Measurements from ENCODE around the gene RPP21.
A peak's percentile ranks its signal among the peaks of the same experiment; 100 is the strongest.

The RPP21 gene

GRCh38 chr6:30341218-30341617, 3.7 kb upstream of the RPP21 start:
- H3K9ac ChIP-seq (ENCODE audit: low read length) = no peak overlapping the region
- H3K4me1 ChIP-seq (ENCODE audit: low read length) = peaks cover 4% of the 10 kb centered on the region; the same call in 1 of the 2 replicates
- H3K4me2 ChIP-seq (ENCODE audit: low read length) = no peak overlapping the region
- H3K27me3 ChIP-seq (ENCODE audit: low read depth, low read length) = no peaks in the 10 kb centered on the region
- H2AFZ ChIP-seq (ENCODE audit: low read depth, low read length) = no peak overlapping the region
- H3K79me2 ChIP-seq (ENCODE audit: low read length) = no peaks in the 10 kb centered on the region
- H4K20me1 ChIP-seq (ENCODE audit: insufficient read depth, low read length) = no peaks in the 10 kb centered on the region
- H3K9me3 ChIP-seq (ENCODE audit: insufficient read depth, low read length) = no peaks in the 10 kb centered on the region
- no peak overlapping the region for H3K27ac ChIP-seq (ENCODE audit: low read length)
- H3K4me3 ChIP-seq (ENCODE audit: low read length) = no peak overlapping the region
- TF ChIP-seq CTCF (IDR thresholded peaks at IDR 0.05; ENCODE audit: low read depth, low read length) = no peak
- TF ChIP-seq EZH2phosphoT487 (IDR thresholded peaks at IDR 0.05; ENCODE audit: low read depth) = no peak
- no peaks in the 10 kb centered on the region for H3K36me3 ChIP-seq (replicated peaks; ENCODE audit: low read depth, low read length)

GRCh38 chr6:30341728-30342127, 3.2 kb upstream of the RPP21 start:
- Histone ChIP-seq H3K36me3 (replicated peaks; ENCODE audit: low read depth, low read length) (peaks cover 4% of the 10 kb centered on the region), H3K79me2 (ENCODE audit: low read length) (no peaks in the 10 kb centered on the region), H3K27me3 (ENCODE audit: low read depth, low read length) (no peaks in the 10 kb centered on the region), H3K27ac (ENCODE audit: low read length) (no peak overlapping the region), H3K9ac (ENCODE audit: low read length) (no peak overlapping the region), H2AFZ (ENCODE audit: low read depth, low read length) (no peak overlapping the region), H3K4me3 (ENCODE audit: low read length) (no peak overlapping the region), H3K4me1 (ENCODE audit: low read length) (peaks cover 4% of the 10 kb centered on the region; the same call in 1 of the 2 replicates), H4K20me1 (ENCODE audit: insufficient read depth, low read length) (no peaks in the 10 kb centered on the region), H3K4me2 (ENCODE audit: low read length) (no peak overlapping the region), H3K9me3 (ENCODE audit: insufficient read depth, low read length) (no peaks in the 10 kb centered on the region)
- no peak for TF ChIP-seq CTCF (IDR thresholded peaks at IDR 0.05; ENCODE audit: low read depth, low read length)
- TF ChIP-seq EZH2phosphoT487 (IDR thresholded peaks at IDR 0.05; ENCODE audit: low read depth) = no peak

GRCh38 chr6:30344191-30344867, 627 bp upstream of the RPP21 start:
- Histone ChIP-seq H4K20me1 (ENCODE audit: insufficient read depth, low read length) (no peaks in the 10 kb centered on the region), H3K4me1 (ENCODE audit: low read length) (peaks cover 13% of the 10 kb centered on the region), H3K36me3 (replicated peaks; ENCODE audit: low read depth, low read length) (peaks cover 11% of the 10 kb centered on the region), H3K27ac (ENCODE audit: low read length) (no peak overlapping the region), H3K4me2 (ENCODE audit: low read length) (peak overlapping the region; percentile 78), H3K9ac (ENCODE audit: low read length) (peak overlapping the region; percentile 53), H3K9me3 (ENCODE audit: insufficient read depth, low read length) (no peaks in the 10 kb centered on the region), H3K79me2 (ENCODE audit: low read length) (no peaks in the 10 kb centered on the region), H2AFZ (ENCODE audit: low read depth, low read length) (peak overlapping the region; percentile 82), H3K4me3 (ENCODE audit: low read length) (peak overlapping the region; percentile 98), H3K27me3 (ENCODE audit: low read depth, low read length) (no peaks in the 10 kb centered on the region)
- TF ChIP-seq EZH2phosphoT487 (IDR thresholded peaks at IDR 0.05; ENCODE audit: low read depth) (no peak), CTCF (IDR thresholded peaks at IDR 0.05; ENCODE audit: low read depth, low read length) (no peak)

- peak overlapping the region; percentile 98 for H3K4me3 ChIP-seq (ENCODE audit: low read length)
- peaks cover 20% of the 10 kb centered on the region for H3K4me1 ChIP-seq (ENCODE audit: low read length)
- H3K9me3 ChIP-seq (ENCODE audit: insufficient read depth, low read length) = no peaks in the 10 kb centered on the region
- no peaks in the 10 kb centered on the region for H3K27me3 ChIP-seq (ENCODE audit: low read depth, low read length)
- peaks cover 11% of the 10 kb centered on the region for H3K36me3 ChIP-seq (replicated peaks; ENCODE audit: low read depth, low read length)
- H3K27ac ChIP-seq (ENCODE audit: low read length) = no peak overlapping the region
- no peak for TF ChIP-seq EZH2phosphoT487 (IDR thresholded peaks at IDR 0.05; ENCODE audit: low read depth)
- no peak for TF ChIP-seq CTCF (IDR thresholded peaks at IDR 0.05; ENCODE audit: low read depth, low read length)
- peak overlapping the region; percentile 78 for H3K4me2 ChIP-seq (ENCODE audit: low read length)
- no peaks in the 10 kb centered on the region for H3K79me2 ChIP-seq (ENCODE audit: low read length)
- H2AFZ ChIP-seq (ENCODE audit: low read depth, low read length) = no peak overlapping the region
- H3K9ac ChIP-seq (ENCODE audit: low read length) = peak overlapping the region; percentile 84
- no peaks in the 10 kb centered on the region for H4K20me1 ChIP-seq (ENCODE audit: insufficient read depth, low read length)
Observed at GRCh38 chr6:30345852-30346251, 896 bp downstream of the RPP21 start.

Measured in OCI-LY3 (cell line).